Esophagus squamous epithelium (tissue), 5 donors: ENCODE results near the gene ITGAX. TPM values are rescaled to one million over a fixed set of nuclear protein-coding genes. Genes with fewer than 3 reads are reported as not detected.
A peak's percentile ranks its signal among the peaks of the same experiment; 100 is the strongest.
"Not testable (repeated sequence)": the region's sequence is repeated elsewhere in the genome, so short reads cannot be mapped to it uniquely, and the experiment has no call there.

ENCODE experiments used
- DNase-seq: peaks from one replicate; lab custom pipeline; 2025; lab: John Stamatoyannopoulos, UW
- H3K27ac ChIP-seq, 4 donors: fragments of 200-600 bp; sonication (generic); one replicate each; pipeline ENCODE4 v1.5.1; 2016 to 2019; ENCODE audit warnings: mild to moderate bottlenecking in 1 of 4
- H3K27me3 ChIP-seq, 4 donors: fragments of 200-600 bp; sonication (generic); 1 replicate in 3 of 4; 2 replicates in 1 of 4; pipeline versions ENCODE4 v1.5.1 to v1.6.0; 2017 to 2021; ENCODE audit warnings: antibody characterized with exemption in 1 of 4
- H3K36me3 ChIP-seq, 3 donors: fragments of 200-600 bp; sonication (generic); one replicate each; pipeline ENCODE4 v1.5.1; 2016 to 2019
- H3K4me1 ChIP-seq, 3 donors: fragments of 200-600 bp; sonication (generic); one replicate each; pipeline ENCODE4 v1.5.1; 2017 to 2019
- H3K4me3 ChIP-seq, 4 donors: fragments of 200-600 bp; sonication (generic); 1 replicate in 3 of 4; 2 replicates in 1 of 4; pipeline ENCODE4 v1.5.1; 2016 to 2019; ENCODE audit warnings: mild to moderate bottlenecking in 2 of 4, moderate library complexity in 1 of 4
- H3K9me3 ChIP-seq, 3 donors: fragments of 200-600 bp; sonication (generic); one replicate each; pipeline ENCODE4 v1.5.1; 2016 to 2019
- CTCF ChIP-seq, 6 experiments: fragments of 450-650 bp in 4 of 6; fragments of 200-600 bp in 2 of 6; sonication (generic) in 2 of 6; IDR thresholded peaks; one replicate each; pipeline ENCODE4 v1.5.1; 2016 to 2019; ENCODE audit warnings: antibody characterized with exemption in 6 of 6, mild to moderate bottlenecking in 4 of 6, moderate library complexity in 4 of 6
- POLR2A ChIP-seq, 4 donors: fragments of 450-650 bp; IDR thresholded peaks; one replicate each; pipeline ENCODE4 v1.6.1; 2017; ENCODE audit warnings: antibody characterized with exemption in 4 of 4, mild to moderate bottlenecking in 4 of 4, moderate library complexity in 3 of 4
- WGBS, 2 donors: methylation state at CpG; one replicate each; pipeline ENCODE4 v1.1.5; 2018; 5-methylcytosine and 5-hydroxymethylcytosine counted together
- intact Hi-C: fragments of 100-400 bp; cut with DNase I; formaldehyde crosslinking; loops from one replicate; pipeline ENCODE4 v1.15.0; 2022
- total RNA-seq, 4 donors: library from RNA; depleted of rRNA; stranded (reverse); fragments of >200 nt; gene quantifications; one replicate each; pipeline ENCODE4 v1.1.0, GENCODE V29; 2016
- donor health status: DM: yes; HTN: yes; CAD: no.

The ITGAX gene
- total RNA-seq, 4 donors from 2014 or later: 0.82 to 4.5 (median 1.8) TPM

GRCh38 chr16:31333686-31334649 is 21.0 kb upstream of the ITGAX start:
- Histone ChIP-seq H3K4me1 (peaks cover 3 to 20% (median 4%) of the 10 kb centered on the region in 3 donors), H3K27ac (no peak overlapping the region), H3K27me3 (peaks cover 5 to 96% (median 14%) of the 10 kb centered on the region in 4 donors), H3K4me3 (no peak overlapping the region), H3K36me3 (no peaks in the 10 kb centered on the region), H3K9me3 (no peaks in the 10 kb centered on the region)
- DNase-seq: no peak
- 14 to 15% methylated on average over 2 to 3 of the region's 5 CpGs for WGBS, 2 donors
- TF ChIP-seq CTCF (IDR thresholded peaks at IDR 0.05) (peak in 5 of 6 experiments; percentile 14 to 42 (median 20)), POLR2A (IDR thresholded peaks at IDR 0.05) (no peak)
- intact Hi-C loops: no loop called here

GRCh38 chr16:31334934-31335333 is 20.0 kb upstream of the ITGAX start:
- Histone ChIP-seq H3K4me1 (peaks cover 3 to 14% (median 4%) of the 10 kb centered on the region in 3 donors), H3K36me3 (no peaks in the 10 kb centered on the region), H3K27me3 (peaks cover 5 to 87% (median 12%) of the 10 kb centered on the region in 4 donors), H3K9me3 (no peaks in the 10 kb centered on the region), H3K27ac (no peak overlapping the region), H3K4me3 (no peak overlapping the region)
- intact Hi-C loops: no loop called here
- no peak for DNase-seq
- 75% methylated on average over 1 of the region's 1 CpG; no CpG with 5 or more reads in 1 of the 2 donors for WGBS, 2 donors
- no peak for TF ChIP-seq CTCF (IDR thresholded peaks at IDR 0.05)
- no peak for TF ChIP-seq POLR2A (IDR thresholded peaks at IDR 0.05)

GRCh38 chr16:31335431-31335830 is 19.5 kb upstream of the ITGAX start:
- Histone ChIP-seq H3K36me3 (no peaks in the 10 kb centered on the region), H3K27ac (no peak overlapping the region), H3K9me3 (no peaks in the 10 kb centered on the region), H3K4me1 (peaks cover 3 to 13% (median 4%) of the 10 kb centered on the region in 3 donors), H3K4me3 (no peak overlapping the region), H3K27me3 (peaks cover 5 to 82% (median 9%) of the 10 kb centered on the region in 4 donors)
- TF ChIP-seq CTCF (IDR thresholded peaks at IDR 0.05) (no peak), POLR2A (IDR thresholded peaks at IDR 0.05) (no peak)
- intact Hi-C loops: no loop called here
- no peak for DNase-seq
- 67 to 86% methylated on average over 9 of the region's 9 CpGs for WGBS, 2 donors

- DNase-seq, H3K27ac ChIP-seq, H3K36me3 ChIP-seq, intact Hi-C loops, H3K9me3 ChIP-seq, H3K4me1 ChIP-seq, H3K4me3 ChIP-seq: not testable (repeated sequence)
- WGBS, 2 donors: 38% methylated on average over 2 of the region's 4 CpGs; no CpG with 5 or more reads in 1 of the 2 donors
- peaks cover 0 to 54% (median 0%) of the 10 kb centered on the region in 4 donors for H3K27me3 ChIP-seq
These were observed 16.8 kb upstream of the ITGAX start for GRCh38 chr16:31338166-31338685.

- Histone ChIP-seq H3K9me3 (no peaks in the 10 kb centered on the region), H3K4me3 (no peak overlapping the region), H3K27me3 (peaks cover 0 to 10% (median 0%) of the 10 kb centered on the region in 4 donors), H3K36me3 (no peaks in the 10 kb centered on the region), H3K27ac (no peak overlapping the region), H3K4me1 (no peaks in the 10 kb centered on the region)
- WGBS, 2 donors: 65 to 72% methylated on average over 7 to 9 of the region's 9 CpGs
- DNase-seq: no peak
- intact Hi-C loops: no loop called here
- TF ChIP-seq POLR2A (IDR thresholded peaks at IDR 0.05): no peak
These were observed 10.3 kb upstream of the ITGAX start for GRCh38 chr16:31344712-31345111.

GRCh38 chr16:31347445-31347844 is 7.5 kb upstream of the ITGAX start:
- DNase-seq: no peak
- TF ChIP-seq POLR2A (IDR thresholded peaks at IDR 0.05) (no peak), CTCF (IDR thresholded peaks at IDR 0.05) (no peak)
- intact Hi-C loops: no loop called here
- peaks cover 0 to 27% (median 0%) of the 10 kb centered on the region in 4 donors for H3K27me3 ChIP-seq
- WGBS, 2 donors: 52 to 63% methylated on average over 5 of the region's 5 CpGs
- H3K36me3 ChIP-seq: no peaks in the 10 kb centered on the region
- no peaks in the 10 kb centered on the region for H3K4me1 ChIP-seq
- H3K9me3 ChIP-seq: no peaks in the 10 kb centered on the region
- no peak overlapping the region for H3K4me3 ChIP-seq
- no peak overlapping the region for H3K27ac ChIP-seq
